Prostate gland (tissue), 2 donors: ENCODE results near the gene CACNA1E.

Experiments used
- CTCF ChIP-seq, 4 experiments: fragments of 200-600 bp in 2 of 4; fragments of 450-650 bp in 2 of 4; sonication (generic) in 2 of 4; IDR thresholded peaks; 1 replicate in 3 of 4; 2 replicates in 1 of 4; pipeline ENCODE4 v1.5.1; 2016 to 2019; ENCODE audit warnings: antibody characterized with exemption in 4 of 4, mild to moderate bottlenecking in 2 of 4, moderate library complexity in 2 of 4
- POLR2A ChIP-seq: fragments of 450-650 bp; IDR thresholded peaks from one replicate; pipeline ENCODE4 v1.6.1; 2016; ENCODE audit warnings: antibody characterized with exemption, mild to moderate bottlenecking
- POLR2AphosphoS5 ChIP-seq: sonication (generic); formaldehyde crosslinking; IDR thresholded peaks from one replicate; pipeline ENCODE4 v1.6.1; 2017; ENCODE audit warnings: antibody characterized with exemption

DNA sequence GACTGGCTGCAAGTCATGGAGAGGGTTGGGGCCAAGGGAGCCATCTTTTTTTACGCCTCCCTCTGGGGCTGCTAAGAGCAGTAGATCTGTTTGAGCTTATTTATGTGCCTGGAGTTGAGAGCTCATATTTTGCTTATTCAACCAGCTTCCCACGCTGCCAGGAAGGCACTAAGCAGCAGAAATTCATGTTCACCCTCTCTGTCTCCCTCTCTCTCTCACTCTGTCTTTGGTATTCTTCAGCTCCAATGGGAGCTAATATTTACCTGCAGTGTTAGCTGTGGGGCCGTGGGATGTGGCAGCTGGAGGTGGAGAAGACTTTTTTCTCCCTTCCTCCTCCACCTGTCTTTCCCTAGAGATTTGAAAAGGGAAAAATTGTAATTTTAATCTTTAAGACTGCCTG is 26.8 kb upstream of the CACNA1E start:
- TF ChIP-seq POLR2A (no peak), CTCF (IDR thresholded peaks at IDR 0.05) (no peak), POLR2AphosphoS5 (no peak)
